GM19468 (cell line): ENCODE data around the gene WDR1.

Experiments used
- ATAC-seq: cut with Tn5 transposase; IDR thresholded peaks from one replicate; pipeline ENCODE4 v1.9.1; 2021; ENCODE audit warnings: mild to moderate bottlenecking, moderate library complexity, moderate number of reproducible peaks; ENCODE audit not compliant: unreplicated experiment; ENCODE audit errors: extremely low read depth

WDR1 gene, protein sequence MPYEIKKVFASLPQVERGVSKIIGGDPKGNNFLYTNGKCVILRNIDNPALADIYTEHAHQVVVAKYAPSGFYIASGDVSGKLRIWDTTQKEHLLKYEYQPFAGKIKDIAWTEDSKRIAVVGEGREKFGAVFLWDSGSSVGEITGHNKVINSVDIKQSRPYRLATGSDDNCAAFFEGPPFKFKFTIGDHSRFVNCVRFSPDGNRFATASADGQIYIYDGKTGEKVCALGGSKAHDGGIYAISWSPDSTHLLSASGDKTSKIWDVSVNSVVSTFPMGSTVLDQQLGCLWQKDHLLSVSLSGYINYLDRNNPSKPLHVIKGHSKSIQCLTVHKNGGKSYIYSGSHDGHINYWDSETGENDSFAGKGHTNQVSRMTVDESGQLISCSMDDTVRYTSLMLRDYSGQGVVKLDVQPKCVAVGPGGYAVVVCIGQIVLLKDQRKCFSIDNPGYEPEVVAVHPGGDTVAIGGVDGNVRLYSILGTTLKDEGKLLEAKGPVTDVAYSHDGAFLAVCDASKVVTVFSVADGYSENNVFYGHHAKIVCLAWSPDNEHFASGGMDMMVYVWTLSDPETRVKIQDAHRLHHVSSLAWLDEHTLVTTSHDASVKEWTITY

DNA sequence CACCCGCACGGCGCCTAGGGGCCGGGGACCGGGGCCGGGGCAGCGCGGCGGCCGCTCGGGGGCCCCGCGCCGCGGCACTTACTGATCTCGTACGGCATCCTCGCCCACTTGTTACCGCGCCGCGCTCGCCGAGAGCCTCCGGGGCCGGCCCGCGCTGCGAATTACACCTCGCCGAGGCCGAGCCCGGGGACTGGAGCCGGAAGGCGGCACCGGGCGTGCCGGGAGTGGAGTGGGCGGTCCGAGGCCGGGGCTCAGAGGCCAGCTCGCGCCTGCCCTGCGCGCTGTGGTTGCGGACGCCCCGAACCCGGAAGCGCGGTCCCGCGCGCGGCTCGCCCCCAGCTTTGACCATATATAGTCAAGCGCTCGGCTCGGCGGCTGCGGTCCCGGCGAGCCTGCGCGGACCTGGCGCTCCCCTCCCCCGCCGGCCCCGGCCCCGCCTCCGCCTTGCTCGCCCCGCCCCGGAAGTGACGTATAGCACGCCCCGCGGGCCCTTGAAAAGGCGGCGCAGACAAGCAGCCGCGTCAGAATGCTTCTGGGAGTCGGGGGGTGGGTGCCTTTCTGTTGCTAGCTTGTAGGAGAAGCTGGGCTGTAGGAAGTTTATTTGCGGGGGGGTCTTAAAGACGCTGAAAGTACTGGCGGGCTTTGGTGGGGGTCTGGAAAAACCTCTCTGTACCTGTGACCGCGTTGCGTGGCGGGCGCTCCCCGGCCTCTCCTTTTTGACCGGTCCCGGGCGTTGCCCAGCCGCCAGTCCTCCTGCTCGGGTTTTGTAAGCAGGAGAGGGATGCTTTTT lies at the start of gene WDR1:
WDR1 (minus strand) TSS at position 231 of the 790 bp plus-strand sequence; CDS start at position 98, 133 bp downstream.
- ATAC-seq = peak; percentile 96

DNA sequence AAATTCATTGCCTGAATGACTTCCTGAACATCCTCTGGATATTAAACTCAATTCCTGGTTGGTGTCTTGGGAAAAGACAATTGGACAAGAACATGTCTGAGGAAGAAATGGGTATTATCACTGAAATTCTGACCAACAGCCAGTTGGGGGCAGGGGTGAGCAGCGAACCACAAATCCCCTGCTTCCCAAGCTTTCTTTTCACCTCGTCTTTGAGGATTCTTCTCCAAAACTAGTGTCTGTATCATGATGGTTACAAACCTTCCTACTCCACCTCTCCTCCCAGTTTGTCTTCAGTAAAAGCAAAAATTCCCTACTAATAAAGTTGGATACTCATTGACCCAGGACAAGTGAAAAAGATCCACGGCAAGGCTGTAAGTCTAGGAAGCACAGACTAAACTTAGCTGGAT lies 48.3 kb upstream of the WDR1 start:
- ATAC-seq = no peak

DNA sequence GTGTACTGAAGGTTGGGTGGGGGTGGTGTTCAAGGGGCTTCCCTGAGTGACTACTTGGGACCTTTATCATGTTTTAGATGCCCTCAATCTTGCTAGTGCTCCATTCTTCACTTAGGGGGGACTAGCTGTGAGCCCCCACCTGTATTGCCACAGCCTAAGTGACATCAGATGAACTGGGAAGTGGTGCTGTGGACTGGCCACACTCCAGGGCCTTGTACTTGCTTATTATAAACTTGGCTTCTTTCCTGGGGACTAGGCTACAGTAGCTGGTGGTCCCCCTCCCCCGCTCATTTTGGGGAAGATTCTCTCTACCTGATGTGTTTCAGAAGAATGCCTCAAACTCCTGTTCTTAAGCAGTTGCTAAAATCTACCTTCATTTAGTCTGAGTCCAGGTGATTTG lies 46.7 kb upstream of the WDR1 start:
- no peak for ATAC-seq

DNA sequence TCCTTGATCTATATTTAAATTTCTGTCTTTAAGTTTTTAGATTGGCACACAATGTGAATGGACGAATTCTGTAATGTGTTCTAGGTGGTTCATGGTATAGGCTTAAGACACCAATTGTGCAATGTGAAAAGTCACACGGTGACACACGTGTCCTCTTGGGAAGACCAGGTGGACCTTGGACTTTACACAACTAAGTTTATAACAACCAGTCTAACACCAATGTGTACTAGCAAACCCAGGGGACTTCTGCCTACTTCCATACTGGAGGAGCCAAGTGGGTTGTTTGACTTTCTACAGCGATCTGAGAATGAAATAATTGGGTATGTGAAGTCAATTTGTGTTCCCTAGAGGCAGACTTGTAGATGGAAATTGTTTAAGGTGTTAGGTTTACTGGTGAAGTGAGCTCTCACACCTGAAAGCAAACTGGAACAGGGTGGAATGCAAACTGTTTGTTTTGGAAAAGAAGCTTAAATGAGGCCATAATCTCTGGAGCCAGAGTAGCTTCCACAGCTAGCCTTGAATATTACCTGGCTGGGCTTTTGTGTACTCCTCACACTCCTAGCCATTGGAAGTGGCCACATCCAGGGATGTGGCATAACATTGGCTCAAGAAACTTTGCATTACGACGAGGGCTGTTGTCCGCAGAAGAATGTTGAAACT lies 45.9 kb upstream of the WDR1 start:
- ATAC-seq = no peak

DNA sequence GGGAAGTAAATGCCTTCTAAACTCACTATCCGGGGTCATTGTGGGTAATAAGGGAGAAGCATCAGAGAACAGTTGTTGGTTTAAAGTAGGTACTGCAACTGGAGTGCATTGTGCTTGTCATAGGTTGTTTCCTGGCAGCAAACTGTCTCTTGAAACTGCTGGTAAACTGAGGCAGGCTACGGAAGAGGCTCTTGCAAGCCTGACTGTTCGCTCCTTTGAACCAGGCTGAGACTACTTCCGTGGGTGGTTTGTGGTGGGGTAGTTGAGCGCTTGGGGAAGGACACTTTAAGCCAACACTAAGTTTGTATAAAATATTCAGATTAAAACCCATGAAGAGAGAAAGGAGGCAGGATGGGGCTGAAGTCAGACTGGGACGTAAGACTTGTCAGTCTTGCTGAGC lies 45.2 kb upstream of the WDR1 start:
- ATAC-seq = no peak

DNA sequence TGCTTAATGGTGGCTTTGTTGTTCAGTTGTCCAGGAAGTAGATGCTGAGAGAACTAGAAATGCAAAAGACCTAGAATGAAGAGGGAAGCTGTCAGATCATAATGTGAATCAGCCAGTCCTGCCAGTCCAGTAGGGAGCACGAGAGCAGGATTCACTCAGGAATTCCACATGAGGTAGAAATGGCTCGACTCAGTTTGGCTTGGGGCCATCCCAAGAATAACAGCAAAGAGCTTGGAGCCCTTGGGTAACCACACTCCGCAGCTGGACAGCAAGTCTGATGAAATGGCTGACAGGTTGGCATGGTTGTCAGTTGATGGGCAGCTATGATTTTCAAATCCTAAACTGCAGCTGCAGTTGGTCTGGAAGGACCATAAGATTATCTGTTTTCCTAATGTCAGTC lies 44.5 kb upstream of the WDR1 start:
- ATAC-seq = no peak

DNA sequence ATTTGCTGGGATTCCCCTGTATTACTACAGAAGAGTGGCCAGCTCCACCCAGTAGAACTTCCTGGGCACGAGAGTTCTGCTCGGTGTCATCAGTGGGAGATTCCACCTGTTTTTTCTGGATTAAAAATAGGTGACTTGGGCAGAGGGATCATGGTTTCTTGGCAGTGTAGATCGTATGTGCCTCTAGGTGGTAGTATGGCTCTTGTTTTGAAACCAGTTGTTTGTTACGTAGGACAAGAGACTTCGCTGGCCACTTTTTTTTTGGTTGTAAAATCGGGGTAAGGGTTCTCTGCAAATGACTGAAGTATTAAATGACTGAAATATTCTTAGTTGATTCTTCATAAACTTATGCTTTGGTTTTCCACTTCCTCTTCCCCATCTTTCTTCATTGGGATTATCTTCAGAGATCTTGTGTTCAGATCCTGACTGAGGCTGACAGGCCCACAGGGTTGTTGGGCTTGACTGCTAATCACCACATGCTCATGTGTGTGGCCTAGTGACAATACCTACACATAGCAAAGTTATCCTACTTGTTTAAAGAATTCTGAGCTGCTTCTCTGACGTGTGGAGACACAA lies 43.8 kb upstream of the WDR1 start:
- no peak for ATAC-seq

DNA sequence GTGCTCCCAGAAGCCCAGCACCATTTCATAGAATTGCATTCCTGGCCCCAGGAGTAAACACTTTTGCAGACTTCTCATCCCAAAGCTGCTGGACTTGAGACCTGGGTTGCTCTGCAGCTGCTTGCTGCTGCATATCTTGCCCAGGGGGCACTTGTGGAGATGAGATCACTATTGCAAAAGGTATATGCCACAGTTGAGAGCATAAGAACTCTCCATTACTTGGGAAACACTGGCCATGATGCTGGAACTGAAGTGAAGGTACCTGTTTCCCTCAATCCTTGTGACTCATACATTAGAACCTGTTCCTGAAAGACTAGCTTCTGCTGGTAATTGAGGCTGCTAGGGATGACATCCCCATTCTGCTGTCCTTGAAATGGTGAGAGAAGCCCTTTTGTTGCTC lies 43.1 kb upstream of the WDR1 start:
- no peak for ATAC-seq

DNA sequence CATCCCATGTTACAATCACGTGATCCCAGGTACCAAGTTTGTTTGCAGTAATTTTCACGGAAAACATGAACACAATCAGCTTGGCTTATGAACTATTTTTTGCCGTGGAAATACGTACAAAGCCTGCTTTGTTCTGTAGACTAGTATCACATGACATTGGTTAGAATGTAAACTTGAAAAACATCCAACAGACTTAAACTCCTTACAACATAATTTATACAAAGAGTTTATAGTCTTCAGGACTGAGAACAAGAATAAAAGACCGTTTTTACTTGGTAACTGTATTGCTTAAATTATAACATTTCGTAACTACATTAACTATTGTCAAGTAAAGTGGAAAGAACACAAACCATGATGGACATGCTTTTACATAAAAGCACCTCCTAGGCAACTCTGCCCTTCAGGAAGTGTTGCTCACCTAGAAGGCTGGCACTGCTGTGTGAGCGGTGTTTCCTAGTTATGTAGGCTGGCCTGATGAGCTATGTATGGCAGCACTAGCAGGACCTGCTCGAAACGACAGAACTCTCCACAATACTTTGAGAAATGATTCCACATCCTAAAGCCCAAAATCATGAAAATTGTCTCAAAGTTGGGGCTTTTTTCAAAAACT lies 41.8 kb upstream of the WDR1 start:
- ATAC-seq = no peak

DNA sequence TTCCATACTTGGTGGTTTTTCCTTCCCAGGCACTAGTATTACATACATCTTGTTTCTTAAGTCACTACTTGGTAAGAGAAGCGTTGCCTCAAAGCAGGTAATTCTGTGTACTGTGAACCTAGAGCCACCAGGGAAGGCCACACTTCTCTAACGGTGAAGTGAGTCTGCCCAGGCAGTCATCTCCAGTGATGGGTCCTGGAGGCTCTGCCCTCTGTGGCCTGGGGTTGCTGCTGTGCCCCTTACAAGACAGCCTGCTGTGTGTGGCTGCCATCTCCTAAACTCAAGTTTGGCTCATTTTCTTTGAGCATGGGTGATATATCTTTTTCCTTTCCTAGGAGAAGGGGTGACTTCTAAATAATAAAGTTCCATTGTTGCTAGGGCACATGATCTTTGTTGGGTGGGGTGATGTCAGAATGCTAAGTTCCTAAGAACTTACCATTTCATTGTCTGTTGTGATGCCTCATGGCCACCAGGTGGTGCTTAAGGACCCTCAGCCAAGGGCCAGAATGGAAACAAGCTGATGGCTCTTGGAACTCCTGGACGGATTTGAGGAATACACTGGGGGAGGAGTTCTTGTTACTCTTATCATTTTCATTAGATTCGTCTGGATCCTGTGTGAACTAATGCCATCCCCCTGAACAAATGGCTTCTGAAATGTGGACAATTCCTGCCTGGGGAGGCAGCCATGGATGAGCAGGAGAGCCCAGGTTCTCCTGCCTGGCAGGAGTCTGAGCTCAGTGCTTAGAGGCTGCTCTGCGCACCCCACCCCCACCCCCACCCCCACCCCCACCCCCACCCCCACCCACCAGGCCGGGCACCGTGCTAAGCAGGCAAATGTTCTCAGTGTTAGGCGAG lies 41.1 kb upstream of the WDR1 start:
- no peak for ATAC-seq

DNA sequence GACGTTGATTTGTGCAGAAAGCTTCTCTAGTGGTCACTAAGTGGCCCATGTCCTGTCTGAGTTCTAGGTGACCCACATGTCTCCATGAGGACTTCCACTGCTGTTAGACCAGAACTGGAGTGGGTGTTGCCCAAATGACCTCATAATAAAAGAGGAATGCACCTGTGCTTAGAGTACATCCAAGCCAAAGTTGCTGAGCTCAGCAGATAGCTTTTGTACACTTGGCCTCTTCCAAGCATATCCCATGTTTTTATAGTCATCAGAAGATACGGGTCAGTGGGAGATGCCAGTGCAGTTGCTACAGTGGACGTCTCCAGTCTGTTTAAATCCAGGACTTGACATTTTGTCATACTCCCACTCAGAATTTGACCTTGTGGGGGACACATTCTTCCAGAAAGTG lies 37.6 kb upstream of the WDR1 start:
- no peak for ATAC-seq

DNA sequence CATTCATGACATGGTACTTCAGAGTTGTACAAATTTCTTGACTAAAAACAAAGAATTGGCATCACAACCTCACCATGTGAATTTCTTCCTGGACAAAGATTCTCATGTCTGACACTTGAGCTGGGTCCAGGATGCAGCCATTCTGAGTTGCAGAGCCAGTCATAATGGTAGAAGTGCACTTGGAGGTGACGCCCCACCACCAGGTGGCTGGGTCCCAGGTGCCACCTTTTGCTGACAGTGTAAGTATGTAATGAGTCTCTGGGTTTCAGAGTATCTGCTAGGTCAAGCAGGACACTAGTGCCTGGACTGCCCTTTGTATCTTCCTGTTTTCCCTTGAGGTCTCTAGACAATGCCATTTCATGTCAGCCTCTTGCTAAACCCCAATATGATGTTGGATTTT lies 36.6 kb upstream of the WDR1 start:
- no peak for ATAC-seq

DNA sequence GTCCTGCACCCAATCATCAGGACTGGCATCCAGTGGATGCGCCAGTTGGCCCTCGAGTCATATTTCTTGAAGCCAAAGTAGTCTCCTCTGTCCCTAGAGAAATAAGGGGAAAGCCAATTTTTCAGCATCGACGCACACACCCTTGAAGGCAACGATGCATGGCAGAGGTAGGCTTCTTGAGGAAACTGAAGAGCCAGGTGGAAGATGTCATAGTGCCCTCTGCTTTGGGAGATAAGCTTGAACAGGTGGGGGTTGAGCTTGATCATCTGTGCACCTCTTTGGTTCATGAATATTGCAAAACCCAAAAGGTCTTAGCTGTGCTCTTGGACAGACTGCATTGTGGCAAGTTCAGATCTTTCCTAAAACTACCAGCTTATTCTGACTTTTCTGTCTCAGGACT lies 34.6 kb upstream of the WDR1 start:
- peak; percentile 28 for ATAC-seq

DNA sequence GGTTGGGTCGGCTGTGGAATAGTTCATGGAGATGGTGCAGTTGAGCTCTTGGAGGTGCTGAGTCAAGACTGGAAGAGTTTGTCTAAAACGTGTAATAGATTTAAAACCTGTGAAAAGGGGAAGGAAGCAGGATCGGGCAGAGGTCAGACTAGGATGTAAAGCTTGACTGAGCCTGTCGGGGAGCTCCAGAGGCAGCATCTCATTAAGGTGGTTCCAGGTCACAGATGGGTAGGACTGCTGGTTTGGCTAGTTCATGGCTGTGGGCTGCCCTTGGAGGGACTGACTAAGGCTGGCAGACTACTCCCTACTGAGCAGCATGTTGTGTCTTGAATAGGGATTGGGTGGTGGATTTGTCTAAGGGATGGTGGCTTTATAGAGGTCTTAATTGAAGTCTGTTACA lies 28.4 kb upstream of the WDR1 start:
- ATAC-seq = no peak

DNA sequence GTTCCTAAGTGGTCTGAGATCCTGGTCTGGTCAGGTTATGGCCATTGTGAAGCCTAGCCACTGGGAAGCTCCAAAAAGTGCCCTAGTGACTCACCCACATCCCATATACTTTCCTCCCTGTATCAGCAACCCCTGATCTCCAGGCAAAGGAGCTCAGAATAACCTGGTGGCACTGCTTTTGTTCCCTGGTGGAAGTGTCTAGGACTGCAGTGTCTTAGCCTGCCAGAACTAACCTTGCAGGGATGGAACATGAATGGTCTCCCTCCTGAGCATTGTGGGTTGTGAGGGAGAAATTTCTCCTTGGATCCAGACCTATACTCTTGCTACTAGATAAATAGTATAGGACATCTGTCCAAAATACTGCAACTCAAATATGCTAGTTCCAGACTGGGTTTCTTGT lies 27.9 kb upstream of the WDR1 start:
- ATAC-seq = no peak

DNA sequence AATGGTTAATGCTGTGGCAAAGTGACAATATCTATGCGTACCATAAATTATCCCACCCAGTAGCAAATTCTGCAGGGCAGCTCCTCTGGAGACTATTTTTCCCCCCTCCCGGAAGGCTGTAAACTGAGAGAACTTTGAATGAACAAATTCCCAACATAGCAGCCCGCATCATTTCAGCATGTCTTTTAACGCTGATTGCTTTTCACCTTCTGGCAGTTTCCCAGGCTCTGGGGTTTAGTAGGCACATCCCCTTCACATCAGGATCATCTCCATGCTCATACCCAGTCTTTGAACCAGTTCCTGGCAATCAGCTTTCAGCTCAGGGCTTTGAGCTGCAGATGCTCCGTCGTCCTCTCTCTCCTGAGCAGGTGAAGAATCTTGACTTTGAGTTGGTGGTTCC lies 26.6 kb upstream of the WDR1 start:
- ATAC-seq = no peak

DNA sequence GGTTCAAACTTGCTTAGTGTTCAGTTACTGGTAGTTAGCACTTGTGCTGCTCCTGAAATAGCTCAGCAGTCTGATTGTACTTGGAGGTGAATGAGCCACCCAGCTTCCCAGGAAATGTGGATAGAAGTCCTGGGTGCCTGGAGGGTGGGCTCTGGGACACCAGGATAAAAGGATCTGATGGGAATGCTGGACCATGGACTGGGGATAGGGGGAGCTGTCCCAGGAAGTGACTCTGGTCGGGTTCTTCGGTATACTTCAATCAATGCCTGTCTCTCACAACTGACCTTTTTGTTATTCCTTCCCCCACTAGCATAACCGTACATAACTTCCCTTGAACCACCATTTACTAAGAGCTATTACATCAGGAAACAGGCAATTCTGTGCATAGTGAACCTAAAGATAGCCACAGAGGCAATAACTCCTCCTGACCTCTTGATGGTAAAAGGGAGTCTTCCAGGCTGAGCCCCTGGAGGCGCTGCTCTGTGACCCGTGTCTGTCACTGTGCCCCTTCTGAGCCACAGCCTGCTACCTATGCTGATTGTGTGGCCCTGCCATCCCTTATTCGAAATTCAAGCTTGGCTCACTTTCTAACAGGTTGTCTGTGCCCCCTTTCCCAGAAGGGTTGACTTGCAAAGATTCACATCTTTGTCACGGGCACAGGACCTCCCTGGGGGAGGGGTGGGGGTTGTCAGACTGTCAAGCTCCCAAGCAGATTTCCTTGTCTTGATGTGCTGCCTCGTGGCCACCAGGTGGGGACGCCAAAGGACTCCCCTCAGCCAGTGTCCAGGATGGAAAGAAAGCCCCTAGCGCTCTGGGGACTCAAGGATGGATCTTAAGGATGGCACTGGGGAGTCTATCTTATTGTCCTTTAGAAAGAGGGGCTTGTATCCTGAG lies 24.5 kb upstream of the WDR1 start:
- ATAC-seq = no peak

DNA sequence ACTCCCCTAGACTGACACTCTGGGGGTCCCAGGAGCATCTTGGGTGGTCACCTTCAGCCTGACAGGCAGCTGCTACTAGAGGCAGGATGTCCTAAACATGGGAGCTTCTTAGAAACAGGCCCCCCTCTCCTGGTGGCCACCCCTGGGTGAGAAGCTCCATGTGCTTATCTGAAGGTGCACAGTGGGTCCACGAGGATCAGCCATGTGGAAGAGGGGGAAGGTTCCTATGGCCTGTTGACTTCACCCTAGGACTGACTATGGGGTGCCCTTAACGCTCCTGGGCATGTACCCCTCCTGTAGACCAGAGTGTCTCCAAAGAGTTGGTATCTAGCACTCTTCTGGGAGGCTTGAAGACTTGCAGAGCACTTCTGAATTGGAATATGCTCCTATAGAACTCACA lies 22.9 kb upstream of the WDR1 start:
- ATAC-seq = no peak
